ENCODE measurements around the gene GGCX.

Gene GGCX

DNA sequence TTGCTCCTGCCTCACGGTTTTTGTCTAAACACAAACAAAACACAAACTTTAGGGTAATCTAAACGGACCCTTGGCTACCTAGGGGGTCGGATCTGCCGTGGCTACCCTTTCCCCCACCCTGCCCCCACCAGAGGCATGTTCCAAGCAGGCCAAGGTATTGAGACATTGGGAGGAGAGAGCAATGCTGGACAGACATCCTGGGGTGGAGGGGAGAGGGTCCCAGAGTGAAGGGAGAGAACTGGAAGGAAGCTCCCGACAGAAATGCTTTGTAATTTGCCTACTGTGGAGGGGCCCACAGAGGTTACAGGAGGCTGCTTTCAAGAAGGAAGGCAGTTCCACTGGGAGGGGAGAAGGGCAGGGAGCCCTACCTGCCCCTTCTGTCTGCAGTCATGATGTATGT is 36.3 kb downstream of the GGCX start:
- H3K4me3 ChIP-seq (ENCODE audit: control insufficient read depth, low read depth, low read length) = no peak overlapping the region
- TF ChIP-seq, protein P1, sequence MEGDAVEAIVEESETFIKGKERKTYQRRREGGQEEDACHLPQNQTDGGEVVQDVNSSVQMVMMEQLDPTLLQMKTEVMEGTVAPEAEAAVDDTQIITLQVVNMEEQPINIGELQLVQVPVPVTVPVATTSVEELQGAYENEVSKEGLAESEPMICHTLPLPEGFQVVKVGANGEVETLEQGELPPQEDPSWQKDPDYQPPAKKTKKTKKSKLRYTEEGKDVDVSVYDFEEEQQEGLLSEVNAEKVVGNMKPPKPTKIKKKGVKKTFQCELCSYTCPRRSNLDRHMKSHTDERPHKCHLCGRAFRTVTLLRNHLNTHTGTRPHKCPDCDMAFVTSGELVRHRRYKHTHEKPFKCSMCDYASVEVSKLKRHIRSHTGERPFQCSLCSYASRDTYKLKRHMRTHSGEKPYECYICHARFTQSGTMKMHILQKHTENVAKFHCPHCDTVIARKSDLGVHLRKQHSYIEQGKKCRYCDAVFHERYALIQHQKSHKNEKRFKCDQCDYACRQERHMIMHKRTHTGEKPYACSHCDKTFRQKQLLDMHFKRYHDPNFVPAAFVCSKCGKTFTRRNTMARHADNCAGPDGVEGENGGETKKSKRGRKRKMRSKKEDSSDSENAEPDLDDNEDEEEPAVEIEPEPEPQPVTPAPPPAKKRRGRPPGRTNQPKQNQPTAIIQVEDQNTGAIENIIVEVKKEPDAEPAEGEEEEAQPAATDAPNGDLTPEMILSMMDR (IDR thresholded peaks at IDR 0.05; ENCODE audit: control insufficient read depth, insufficient read depth, low read depth, low read length, missing control alignments) = no peak

DNA sequence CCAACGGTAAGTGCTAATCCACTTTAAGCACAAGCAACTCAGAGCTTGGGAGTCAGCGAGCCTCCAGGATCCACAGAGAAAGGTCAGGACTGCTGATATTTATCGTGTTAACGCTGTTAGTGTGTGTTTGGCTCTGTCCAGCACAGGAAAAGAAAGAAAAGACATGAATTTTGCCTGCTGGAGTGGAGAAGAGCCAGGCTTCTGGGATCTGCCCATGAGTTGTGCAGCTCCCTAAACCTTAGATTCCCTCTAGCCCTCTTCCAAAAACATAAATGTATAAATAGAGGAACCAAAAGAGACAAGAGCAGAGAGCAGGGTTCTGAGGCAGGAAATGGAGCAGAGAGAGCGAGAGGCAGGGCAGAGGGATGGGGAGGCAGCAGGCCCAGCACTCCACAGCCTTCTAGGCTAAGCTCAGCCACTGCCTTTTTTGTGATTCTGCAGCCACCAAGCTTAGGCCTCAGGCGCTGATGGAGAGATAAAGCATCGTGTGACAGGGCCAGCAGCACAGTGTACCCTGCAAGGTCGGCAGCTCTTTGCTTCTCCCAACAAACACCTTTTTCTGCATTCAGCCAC is 36.9 kb downstream of the GGCX start:
- DNase-seq (ENCODE audit: low read depth) = no peak
- H3K4me3 ChIP-seq (ENCODE audit: control insufficient read depth, low read depth, low read length) = no peak overlapping the region
- TF ChIP-seq, protein P1 (IDR thresholded peaks at IDR 0.05; ENCODE audit: control insufficient read depth, insufficient read depth, low read depth, low read length, missing control alignments) = no peak

More for the DNA sequence above, 36.3 kb downstream of the GGCX start:
- DNase-seq (ENCODE audit: low read depth) = no peak

DNA sequence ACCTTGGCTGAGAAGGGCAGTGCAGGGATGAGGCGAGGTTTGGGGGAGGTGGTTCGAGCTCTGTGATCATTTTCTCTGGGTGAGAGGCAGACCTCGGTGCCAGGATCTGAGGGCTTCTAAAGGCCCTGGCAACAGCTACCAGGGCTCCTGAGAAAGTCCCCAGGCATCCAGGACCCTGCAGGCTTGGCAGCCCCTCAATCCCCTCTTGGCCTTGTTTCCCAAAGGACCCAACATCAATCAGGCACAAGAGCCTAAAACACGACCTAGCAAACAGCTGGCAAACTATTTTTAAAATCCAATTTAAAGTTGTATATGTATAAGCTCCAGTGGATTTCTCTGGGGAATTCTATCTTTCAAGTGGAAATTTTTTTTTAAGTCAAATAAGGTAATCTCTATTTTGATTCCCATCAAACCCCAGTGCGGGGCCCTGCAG is 37.4 kb downstream of the GGCX start:
- H3K4me3 ChIP-seq (ENCODE audit: control insufficient read depth, low read depth, low read length) = no peak overlapping the region
- DNase-seq (ENCODE audit: low read depth) = no peak

DNA sequence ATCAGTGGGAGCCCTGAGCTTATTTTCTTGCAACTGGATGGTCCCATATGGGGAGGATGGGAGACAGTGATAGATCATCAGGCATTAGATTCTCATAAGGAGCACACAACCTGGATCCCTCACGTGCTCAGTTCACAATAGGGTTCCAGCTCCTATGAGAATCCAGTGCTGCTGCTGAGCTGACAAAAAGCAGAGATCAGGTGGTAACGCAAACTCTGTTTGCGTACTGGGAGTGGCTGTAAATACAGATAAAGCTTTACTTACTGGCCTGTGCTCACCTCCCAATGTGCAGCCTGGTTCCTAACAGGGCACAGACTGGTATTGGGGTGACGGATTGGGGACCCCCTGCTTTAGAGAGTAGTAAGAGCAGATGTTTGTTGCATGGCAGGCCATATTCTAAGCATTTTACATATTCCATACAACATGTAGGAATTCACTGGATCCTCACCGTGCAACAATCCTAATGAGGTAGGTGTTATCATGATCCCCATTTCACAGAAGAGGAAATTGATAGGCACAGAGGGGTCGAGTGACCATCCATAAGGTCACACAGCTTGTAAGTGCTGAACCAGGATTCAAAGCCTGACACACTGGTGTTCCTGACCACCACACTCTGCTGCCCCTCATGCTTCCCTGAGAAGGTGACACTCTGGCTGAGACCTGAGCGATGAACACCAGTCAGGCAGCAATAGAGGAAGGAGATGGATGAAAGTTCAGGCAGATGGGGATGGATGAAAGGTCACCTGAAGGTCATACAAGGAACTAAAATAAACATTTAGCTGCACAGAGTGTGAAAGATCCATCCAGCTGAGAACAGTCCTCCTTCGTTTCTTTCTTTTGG is 38.0 kb downstream of the GGCX start:
- H3K4me3 ChIP-seq (ENCODE audit: control insufficient read depth, low read depth, low read length) = no peak overlapping the region
- TF ChIP-seq, protein P1 (IDR thresholded peaks at IDR 0.05; ENCODE audit: control insufficient read depth, insufficient read depth, low read depth, low read length, missing control alignments) = no peak
- DNase-seq (ENCODE audit: low read depth) = no peak

More for the DNA sequence above, 37.4 kb downstream of the GGCX start:
- TF ChIP-seq, protein P1 (IDR thresholded peaks at IDR 0.05; ENCODE audit: control insufficient read depth, insufficient read depth, low read depth, low read length, missing control alignments) = no peak

DNA sequence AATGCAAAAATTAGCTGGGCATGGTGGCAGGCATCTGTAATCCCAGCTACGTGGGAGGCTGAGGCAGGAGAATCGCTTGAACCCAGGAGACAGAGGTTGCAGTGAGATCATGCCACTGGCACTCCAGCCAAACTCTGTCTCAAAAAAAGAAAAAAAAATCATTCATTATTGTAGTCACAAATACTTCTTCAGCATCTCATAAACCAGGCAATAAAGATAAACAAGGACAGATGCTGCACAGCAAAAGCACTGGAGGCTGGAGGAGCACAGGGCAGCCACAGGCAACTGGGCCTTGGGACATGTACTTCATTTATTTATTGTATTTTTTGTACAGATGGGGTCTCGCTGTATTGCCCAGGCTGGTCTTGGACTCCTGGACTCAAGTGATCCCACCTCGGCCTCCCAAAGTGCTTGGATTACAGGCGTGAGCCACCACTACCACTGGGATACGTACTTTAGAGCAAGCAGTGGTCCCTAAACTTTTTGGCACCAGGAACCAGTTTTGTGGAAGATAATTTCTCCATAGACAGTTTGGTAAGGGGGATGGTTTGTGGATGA is 39.1 kb downstream of the GGCX start:
- TF ChIP-seq, protein P1 (IDR thresholded peaks at IDR 0.05; ENCODE audit: control insufficient read depth, insufficient read depth, low read depth, low read length, missing control alignments) = no peak
- no peak overlapping the region for H3K4me3 ChIP-seq (ENCODE audit: control insufficient read depth, low read depth, low read length)
- no peak for DNase-seq (ENCODE audit: low read depth)

DNA sequence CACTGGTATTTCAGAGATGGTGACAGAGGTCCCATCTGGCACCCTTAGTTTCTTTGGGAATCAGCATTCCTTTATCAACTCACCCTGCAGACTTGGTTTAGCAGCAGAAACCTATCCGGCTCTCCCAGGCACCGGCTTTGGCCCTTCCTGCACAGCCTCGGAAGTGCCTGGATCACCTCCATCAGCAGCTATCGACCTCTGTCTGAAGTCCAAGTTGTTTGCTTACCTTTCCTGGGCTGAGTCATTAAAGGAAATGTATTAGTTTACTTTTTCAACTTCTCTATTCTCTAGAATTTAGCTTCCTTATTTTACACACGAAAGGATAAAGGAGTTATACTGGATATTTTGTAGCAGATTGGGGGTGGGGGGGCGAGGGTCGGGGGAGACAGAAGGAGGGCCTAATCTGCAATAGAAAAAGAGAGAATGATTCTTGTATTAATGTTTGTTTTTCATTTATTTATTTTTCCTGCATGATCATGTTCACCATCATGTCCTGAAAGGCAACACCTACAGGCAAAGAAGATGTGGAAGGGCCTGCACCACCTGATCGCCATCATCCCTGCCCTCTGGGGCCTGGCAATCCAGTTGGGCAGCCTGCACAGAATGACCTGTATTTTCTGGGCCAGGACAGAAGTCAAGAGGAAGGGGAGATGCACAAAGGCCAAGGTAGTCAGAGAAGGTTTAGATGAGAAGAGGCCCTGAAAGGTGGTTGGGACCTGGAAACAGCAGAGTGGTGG is 44.5 kb downstream of the GGCX start:
- TF ChIP-seq, protein P1 (IDR thresholded peaks at IDR 0.05; ENCODE audit: control insufficient read depth, insufficient read depth, low read depth, low read length, missing control alignments) = no peak
- H3K4me3 ChIP-seq (ENCODE audit: control insufficient read depth, low read depth, low read length) = no peak overlapping the region
- DNase-seq (ENCODE audit: low read depth) = no peak

Measured in AG09309 (cell line).